SIG-M5 treated with dmso at 0.1 percent for 504 hours (cell line): ENCODE data around the gene TMPRSS11E.
"Not testable (repeated sequence)": the region's sequence is repeated elsewhere in the genome, so short reads cannot be mapped to it uniquely, and the experiment has no call there.

ENCODE experiments used
- DNase-seq: peaks from one replicate; lab custom pipeline; 2025; ENCODE audit not compliant: unreplicated experiment; lab: John Stamatoyannopoulos, UW

Gene TMPRSS11E

GRCh38 chr4:68447201-68447600 lies at the start of gene TMPRSS11E:
TSS of gene TMPRSS11E (plus strand) at chr4:68447463. CDS start at chr4:68447513, 50 bp downstream.
- DNase-seq: peak; percentile 3

- no peak for DNase-seq
These were observed 48.0 kb upstream of the TMPRSS11E start for GRCh38 chr4:68399306-68399705.

- DNase-seq: no peak
These were observed 46.0 kb upstream of the TMPRSS11E start for GRCh38 chr4:68401231-68401630.

- DNase-seq: no peak
These were observed 43.1 kb upstream of the TMPRSS11E start for GRCh38 chr4:68404153-68404552.

GRCh38 chr4:68405718-68406478 lies 41.4 kb upstream of the TMPRSS11E start:
- DNase-seq: not testable (repeated sequence)

GRCh38 chr4:68406479-68406859 lies 40.8 kb upstream of the TMPRSS11E start:
- no peak for DNase-seq

- DNase-seq: not testable (repeated sequence)
These were observed 40.0 kb upstream of the TMPRSS11E start for GRCh38 chr4:68407015-68407867.

GRCh38 chr4:68407868-68408190 lies 39.4 kb upstream of the TMPRSS11E start:
- DNase-seq: no peak

- no peak for DNase-seq
These were observed 37.1 kb upstream of the TMPRSS11E start for GRCh38 chr4:68410149-68410548.

GRCh38 chr4:68410643-68411042 lies 36.6 kb upstream of the TMPRSS11E start:
- no peak for DNase-seq

GRCh38 chr4:68412031-68412430 lies 35.2 kb upstream of the TMPRSS11E start:
- not testable (repeated sequence) for DNase-seq

GRCh38 chr4:68416591-68416990 lies 30.7 kb upstream of the TMPRSS11E start:
- no peak for DNase-seq

GRCh38 chr4:68426516-68426915 lies 20.7 kb upstream of the TMPRSS11E start:
- no peak for DNase-seq

- DNase-seq: no peak
These were observed 16.9 kb upstream of the TMPRSS11E start for GRCh38 chr4:68430337-68430736.

- no peak for DNase-seq
These were observed 14.9 kb upstream of the TMPRSS11E start for GRCh38 chr4:68432320-68432719.

GRCh38 chr4:68433582-68433981 lies 13.7 kb upstream of the TMPRSS11E start:
- no peak for DNase-seq

- DNase-seq: no peak
These were observed 13.0 kb upstream of the TMPRSS11E start for GRCh38 chr4:68434277-68434676.

GRCh38 chr4:68434836-68435235 lies 12.4 kb upstream of the TMPRSS11E start:
- DNase-seq: no peak

GRCh38 chr4:68445111-68445510 lies 2.2 kb upstream of the TMPRSS11E start:
- no peak for DNase-seq

GRCh38 chr4:68451246-68452211 lies 4.3 kb downstream of the TMPRSS11E start:
- DNase-seq: no peak

GRCh38 chr4:68460085-68460484 lies 12.8 kb downstream of the TMPRSS11E start:
- no peak for DNase-seq
